Calu3 (cell line): Measurements from ENCODE around the gene NEUROD6. TPM values are rescaled to one million over a fixed set of nuclear protein-coding genes. Genes with fewer than 3 reads are reported as not detected.

Source experiments
- BruUV-seq: library from RNA; stranded (reverse); fragments of 400-500 nt; replicated peaks from 2 replicates; lab custom pipeline; 2021; lab: Mats Ljungman, UMichigan
- CTCF ChIA-PET: fragments of 300-600 bp; sonication (Branson Sonifier 250); formaldehyde crosslinking; loops from one replicate; lab custom pipeline; 2022; ENCODE audit warnings: antibody characterized with exemption; lab: Charles Lee
- DNase-seq: peaks from one replicate; pipeline ENCODE4 v3.0.0; 2022
- H3K27ac Mint-ChIP-seq: one replicate; pipeline ENCODE4 v1.8.0; 2022; ENCODE audit warnings: mixed read lengths; ENCODE audit not compliant: unreplicated experiment
- H3K27me3 Mint-ChIP-seq: one replicate; pipeline ENCODE4 v1.8.0; 2022; ENCODE audit warnings: mixed read lengths; ENCODE audit not compliant: unreplicated experiment
- H3K36me3 Mint-ChIP-seq: one replicate; pipeline ENCODE4 v1.8.0; 2022; ENCODE audit warnings: mild to moderate bottlenecking, moderate library complexity, mixed read lengths; ENCODE audit not compliant: insufficient read depth, unreplicated experiment
- H3K4me1 Mint-ChIP-seq: one replicate; pipeline ENCODE4 v1.8.0; 2022; ENCODE audit warnings: mild to moderate bottlenecking, low read depth, mixed read lengths; ENCODE audit not compliant: unreplicated experiment
- H3K4me3 Mint-ChIP-seq: one replicate; pipeline ENCODE4 v1.8.0; 2022; ENCODE audit warnings: mild to moderate bottlenecking, low read depth, moderate library complexity, mixed read lengths; ENCODE audit not compliant: unreplicated experiment
- H3K9me3 Mint-ChIP-seq: one replicate; pipeline ENCODE4 v1.8.0; 2022; ENCODE audit warnings: low read depth, mixed read lengths; ENCODE audit not compliant: unreplicated experiment
- intact Hi-C: fragments of 100-400 bp; cut with micrococcal nuclease; formaldehyde crosslinking; loops from one replicate; pipeline ENCODE4 v1.10.0; 2022; ENCODE audit not compliant: unreplicated experiment
- total RNA-seq: library from RNA; stranded (reverse); gene quantifications from 2 replicates; pipeline ENCODE4 v1.2.3, GENCODE V29; 2022
- TF ChIP-seq, protein P1 (sequence below): fragments of 200-600 bp; IDR thresholded peaks from one replicate; pipeline ENCODE4 v1.8.0; 2022; ENCODE audit warnings: antibody characterized with exemption; ENCODE audit not compliant: unreplicated experiment

The NEUROD6 gene
- total RNA-seq, 1 experiment from 2014 or later, result not detected

DNA sequence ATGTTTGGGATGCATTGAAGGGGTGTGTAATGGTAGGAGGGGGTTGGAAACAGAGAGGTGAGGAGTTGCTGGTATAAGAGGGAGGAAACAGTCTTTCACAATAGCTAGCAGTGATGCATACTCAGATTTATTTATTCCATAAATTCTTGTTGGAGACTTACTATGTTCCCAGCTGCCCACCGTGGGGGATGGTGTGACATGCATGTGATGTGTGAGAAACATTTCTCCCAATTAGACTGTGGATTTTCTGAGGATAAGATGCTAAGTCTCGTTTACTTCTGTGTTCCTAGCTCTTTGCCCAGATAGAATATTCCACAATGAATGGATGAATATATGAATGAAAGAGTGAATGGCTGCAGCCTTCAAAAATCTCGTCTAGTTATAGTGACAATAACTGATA, 23.0 kb upstream of the NEUROD6 start:
- no peaks in the 10 kb centered on the region for H3K4me1 Mint-ChIP-seq
- CTCF ChIA-PET, result interaction anchor here (0.9 to 1.5 kb wide), 3 partner anchors 10 to 230 kb away, joined by 3 to 8 read pairs (median 3); no protein-coding TSS in a partner anchor
- no peak for DNase-seq
- no peaks in the 10 kb centered on the region for H3K9me3 Mint-ChIP-seq
- intact Hi-C loops, result no loop called here
- H3K4me3 Mint-ChIP-seq, result no peak overlapping the region
- no peak overlapping the region for H3K27ac Mint-ChIP-seq
- TF ChIP-seq, protein P1, sequence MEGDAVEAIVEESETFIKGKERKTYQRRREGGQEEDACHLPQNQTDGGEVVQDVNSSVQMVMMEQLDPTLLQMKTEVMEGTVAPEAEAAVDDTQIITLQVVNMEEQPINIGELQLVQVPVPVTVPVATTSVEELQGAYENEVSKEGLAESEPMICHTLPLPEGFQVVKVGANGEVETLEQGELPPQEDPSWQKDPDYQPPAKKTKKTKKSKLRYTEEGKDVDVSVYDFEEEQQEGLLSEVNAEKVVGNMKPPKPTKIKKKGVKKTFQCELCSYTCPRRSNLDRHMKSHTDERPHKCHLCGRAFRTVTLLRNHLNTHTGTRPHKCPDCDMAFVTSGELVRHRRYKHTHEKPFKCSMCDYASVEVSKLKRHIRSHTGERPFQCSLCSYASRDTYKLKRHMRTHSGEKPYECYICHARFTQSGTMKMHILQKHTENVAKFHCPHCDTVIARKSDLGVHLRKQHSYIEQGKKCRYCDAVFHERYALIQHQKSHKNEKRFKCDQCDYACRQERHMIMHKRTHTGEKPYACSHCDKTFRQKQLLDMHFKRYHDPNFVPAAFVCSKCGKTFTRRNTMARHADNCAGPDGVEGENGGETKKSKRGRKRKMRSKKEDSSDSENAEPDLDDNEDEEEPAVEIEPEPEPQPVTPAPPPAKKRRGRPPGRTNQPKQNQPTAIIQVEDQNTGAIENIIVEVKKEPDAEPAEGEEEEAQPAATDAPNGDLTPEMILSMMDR, result no peak
- peaks cover 61% of the 10 kb centered on the region for H3K27me3 Mint-ChIP-seq
- no peaks in the 10 kb centered on the region for H3K36me3 Mint-ChIP-seq
- BruUV-seq, result no TSS peak

DNA sequence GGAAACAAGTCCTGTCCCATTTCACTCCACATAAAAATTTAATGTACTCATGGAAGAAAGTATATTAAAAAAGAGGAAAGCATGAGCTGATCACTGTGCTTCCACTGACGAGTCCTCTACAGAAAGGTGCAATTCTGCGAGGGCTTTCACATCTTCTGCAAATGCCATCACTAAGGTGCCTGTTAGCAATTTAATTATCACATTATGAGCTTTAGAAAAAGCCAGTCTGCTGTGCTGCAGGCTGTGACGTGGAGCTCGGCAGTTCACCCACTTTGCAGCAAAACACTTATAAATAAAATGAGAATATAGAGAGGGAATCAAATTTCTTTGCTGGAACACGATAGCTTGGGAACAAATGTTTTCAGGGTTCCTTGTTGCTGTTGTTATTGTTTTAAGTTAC, 22.5 kb upstream of the NEUROD6 start:
- Mint-ChIP-seq H3K4me3 (no peak overlapping the region), H3K36me3 (no peaks in the 10 kb centered on the region), H3K9me3 (no peaks in the 10 kb centered on the region), H3K27ac (no peak overlapping the region), H3K4me1 (no peaks in the 10 kb centered on the region), H3K27me3 (peaks cover 61% of the 10 kb centered on the region)
- DNase-seq, result no peak
- BruUV-seq, result no TSS peak
- TF ChIP-seq, protein P1, result no peak
- intact Hi-C loops, result no loop called here
- CTCF ChIA-PET, result interaction anchor here (0.9 to 1.5 kb wide), 3 partner anchors 10 to 230 kb away, joined by 3 to 8 read pairs (median 3); no protein-coding TSS in a partner anchor

DNA sequence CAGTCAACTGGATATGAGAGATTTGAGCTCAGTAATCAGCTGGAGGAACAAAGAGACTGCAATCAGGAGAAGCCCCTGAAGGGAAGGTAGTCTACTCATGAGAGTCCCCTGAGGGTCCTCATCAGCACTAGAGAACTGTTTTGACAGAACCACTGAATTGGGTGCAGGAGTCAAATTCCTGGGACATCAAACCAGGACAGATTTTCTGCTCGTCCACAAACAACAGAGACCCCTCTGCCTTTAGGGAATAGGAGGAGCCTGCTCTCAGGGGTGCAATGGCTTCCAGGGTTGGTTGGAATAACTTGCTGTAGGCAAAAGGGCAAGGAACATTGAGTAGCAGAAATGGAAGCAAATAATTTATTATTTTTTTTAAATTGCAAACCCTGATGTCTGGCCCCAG, 21.9 kb upstream of the NEUROD6 start:
- DNase-seq, result no peak
- intact Hi-C loops, result no loop called here
- no peak overlapping the region for H3K27ac Mint-ChIP-seq
- CTCF ChIA-PET, result interaction anchor here (1.5 kb wide), 1 partner anchor 229 kb away, joined by 3 read pairs; no protein-coding TSS in a partner anchor
- H3K36me3 Mint-ChIP-seq, result no peaks in the 10 kb centered on the region
- TF ChIP-seq, protein P1, result no peak
- no peaks in the 10 kb centered on the region for H3K9me3 Mint-ChIP-seq
- peaks cover 61% of the 10 kb centered on the region for H3K27me3 Mint-ChIP-seq
- BruUV-seq, result no TSS peak
- H3K4me1 Mint-ChIP-seq, result no peaks in the 10 kb centered on the region
- no peak overlapping the region for H3K4me3 Mint-ChIP-seq

DNA sequence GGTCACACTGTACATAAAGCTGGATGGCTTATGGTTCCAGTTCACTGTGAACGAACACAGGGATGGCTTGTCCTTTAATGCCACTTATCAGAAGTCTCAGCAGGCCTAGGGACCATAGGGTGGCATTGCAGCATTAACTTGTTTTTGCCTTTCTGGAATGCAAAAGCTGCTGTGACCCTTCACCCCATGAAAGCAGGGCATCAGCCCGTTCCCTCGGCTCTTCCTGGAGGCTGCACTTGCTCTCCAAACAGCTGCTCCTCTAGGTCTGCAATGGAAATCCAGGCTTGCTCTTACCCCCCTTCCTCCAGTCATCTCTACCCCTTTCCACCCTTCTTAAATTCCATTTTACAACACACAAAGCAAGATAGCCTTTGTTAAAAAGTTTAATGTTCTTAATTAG, 17.9 kb upstream of the NEUROD6 start:
- Mint-ChIP-seq H3K9me3 (no peaks in the 10 kb centered on the region), H3K27ac (no peak overlapping the region)

More for the DNA sequence above, 17.9 kb upstream of the NEUROD6 start:
- Mint-ChIP-seq H3K36me3 (no peaks in the 10 kb centered on the region), H3K4me3 (no peak overlapping the region), H3K4me1 (no peaks in the 10 kb centered on the region), H3K27me3 (peaks cover 27% of the 10 kb centered on the region)
- CTCF ChIA-PET, result no interaction called here
- intact Hi-C loops, result no loop called here
- DNase-seq, result no peak
- no TSS peak for BruUV-seq
- TF ChIP-seq, protein P1, result no peak
